Adipocyte (in vitro differentiated cells): ENCODE measurements around the gene LACTBL1.

Experiments
- DNase-seq: peaks from one replicate; pipeline ENCODE4 v3.0.0-alpha.2; 2015; ENCODE audit warnings: low read depth
- H3K27me3 ChIP-seq: replicated peaks from 2 replicates; pipeline ENCODE4 v1.7.0; 2013; ENCODE audit warnings: mild to moderate bottlenecking, low read length, moderate library complexity; ENCODE audit not compliant: control insufficient read depth, insufficient read depth
- H3K36me3 ChIP-seq: 2 replicates; pipeline ENCODE4 v1.7.0; 2013; ENCODE audit warnings: low read length, mild to moderate bottlenecking, moderate library complexity; ENCODE audit not compliant: control insufficient read depth, insufficient read depth, severe bottlenecking
- H3K4me1 ChIP-seq: 2 replicates; pipeline ENCODE4 v1.7.0; 2013; ENCODE audit warnings: mild to moderate bottlenecking, low read length, moderate library complexity; ENCODE audit not compliant: control insufficient read depth, insufficient read depth
- H3K4me3 ChIP-seq: 2 replicates; pipeline ENCODE4 v1.7.0; 2013; ENCODE audit warnings: mild to moderate bottlenecking, low read length, moderate library complexity
- H3K9ac ChIP-seq: 2 replicates; pipeline ENCODE4 v1.7.0; 2013; ENCODE audit warnings: mild to moderate bottlenecking, low read length, moderate library complexity
- H3K9me3 ChIP-seq: 2 replicates; pipeline ENCODE4 v1.7.0; 2013; ENCODE audit warnings: mild to moderate bottlenecking, low read length, moderate library complexity; ENCODE audit not compliant: control insufficient read depth

Gene LACTBL1

DNA sequence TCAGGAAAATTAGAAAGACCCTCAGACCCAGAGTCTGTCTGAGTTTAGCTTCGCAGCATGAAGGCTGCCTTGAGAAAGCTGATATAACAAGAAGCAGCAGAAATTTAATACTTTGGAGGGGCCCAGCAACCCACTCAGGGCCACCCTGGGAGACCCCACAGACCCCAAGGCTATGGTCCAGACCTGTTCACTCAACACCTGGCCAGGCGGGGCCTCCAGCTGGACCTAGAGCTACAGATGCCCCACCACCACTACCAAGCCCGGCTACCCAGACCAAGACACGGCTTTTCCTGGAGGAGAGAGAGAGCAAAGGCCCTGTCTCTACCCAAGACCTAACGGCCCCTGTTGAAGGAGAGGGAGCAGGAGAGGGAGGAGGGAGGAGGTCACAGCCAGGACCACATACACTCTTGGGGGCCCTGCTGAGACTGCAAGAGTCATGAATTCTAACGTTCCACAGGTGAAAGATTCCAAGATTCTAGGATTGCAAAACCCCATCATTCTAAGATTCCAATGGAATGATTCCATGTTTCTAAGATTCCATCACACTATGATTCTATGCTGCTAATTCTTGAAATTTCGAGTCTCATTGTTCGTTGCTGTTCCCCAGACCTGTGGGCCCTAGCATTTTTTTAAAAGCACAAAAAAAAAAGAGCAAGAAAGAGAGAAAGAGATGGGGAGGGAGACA, 53.2 kb downstream of the LACTBL1 start:
- H3K9ac ChIP-seq = no peak overlapping the region
- DNase-seq = peak; percentile 21

DNA sequence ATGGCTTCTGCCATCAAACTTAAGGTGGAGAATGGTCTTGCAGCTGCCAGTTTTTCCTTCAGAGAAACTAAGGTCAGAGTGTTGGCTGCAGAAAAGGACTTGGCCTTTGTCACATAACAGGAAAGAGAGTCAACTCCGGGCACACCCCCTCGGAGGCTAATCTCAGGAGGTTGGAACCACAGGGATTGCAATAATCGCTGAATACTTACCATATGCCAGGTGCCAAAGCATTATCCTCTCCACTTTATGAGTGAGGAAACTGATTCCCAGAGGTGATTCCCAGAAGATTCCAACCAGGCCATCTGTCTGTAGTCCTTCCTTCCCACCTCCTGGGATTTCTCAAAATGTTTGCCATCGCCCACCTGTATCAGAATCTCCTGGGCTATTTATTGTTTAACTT, 54.0 kb downstream of the LACTBL1 start:
- Histone ChIP-seq H3K4me1 (peaks cover 5% of the 10 kb centered on the region), H3K27me3 (peaks cover 13% of the 10 kb centered on the region), H3K9ac (no peak overlapping the region), H3K4me3 (no peak overlapping the region), H3K9me3 (peaks cover 9% of the 10 kb centered on the region), H3K36me3 (no peaks in the 10 kb centered on the region)
- no peak for DNase-seq

More for the DNA sequence above, 53.2 kb downstream of the LACTBL1 start:
- H3K9me3 ChIP-seq = peaks cover 9% of the 10 kb centered on the region
- peaks cover 13% of the 10 kb centered on the region for H3K27me3 ChIP-seq
- H3K4me3 ChIP-seq = no peak overlapping the region
- no peaks in the 10 kb centered on the region for H3K36me3 ChIP-seq
- peaks cover 5% of the 10 kb centered on the region for H3K4me1 ChIP-seq

DNA sequence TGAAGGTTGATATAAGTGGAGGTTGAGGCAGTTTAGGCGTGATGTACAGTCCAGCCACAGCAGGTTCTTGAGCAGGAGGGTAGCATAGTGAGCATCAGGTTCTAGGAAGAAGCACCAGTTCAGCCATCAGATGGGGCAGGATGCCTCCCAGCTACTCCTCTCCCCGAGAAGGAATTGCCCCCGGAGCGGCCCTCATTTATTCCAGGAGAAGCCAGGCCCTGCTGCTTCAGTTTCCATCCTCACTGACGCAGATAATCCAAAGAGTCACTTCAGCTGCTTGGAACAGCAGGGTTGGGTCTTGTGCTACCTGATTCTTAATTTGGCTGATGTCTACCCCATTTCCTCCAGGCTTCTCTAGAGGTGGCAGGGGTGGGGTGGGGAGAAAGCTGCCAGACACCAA, 54.7 kb downstream of the LACTBL1 start:
- DNase-seq = no peak
- peaks cover 4% of the 10 kb centered on the region for H3K9me3 ChIP-seq
- peaks cover 13% of the 10 kb centered on the region for H3K27me3 ChIP-seq
- no peak overlapping the region for H3K9ac ChIP-seq
- no peak overlapping the region for H3K4me3 ChIP-seq
- peaks cover 5% of the 10 kb centered on the region for H3K4me1 ChIP-seq
- no peaks in the 10 kb centered on the region for H3K36me3 ChIP-seq

DNA sequence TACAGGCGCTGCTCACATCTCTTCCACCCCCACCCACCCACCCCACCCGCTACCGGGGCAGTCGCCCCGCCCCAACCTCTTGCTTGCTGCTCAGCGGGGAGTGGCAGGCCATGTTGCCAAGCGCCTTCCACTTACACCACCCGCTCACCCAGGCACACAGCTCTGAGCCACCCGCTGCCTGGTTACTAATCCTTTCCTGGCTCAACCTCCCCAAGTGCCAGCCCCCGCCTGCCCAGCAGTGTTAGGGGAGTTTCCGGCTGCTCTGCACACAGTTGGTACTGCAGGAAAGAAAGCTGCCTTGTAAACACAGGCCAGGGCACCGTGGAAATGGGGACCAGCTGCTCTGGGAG, 56.2 kb downstream of the LACTBL1 start:
- Histone ChIP-seq H3K27me3 (peaks cover 24% of the 10 kb centered on the region), H3K4me1 (peaks cover 5% of the 10 kb centered on the region), H3K9ac (no peak overlapping the region), H3K4me3 (no peak overlapping the region), H3K9me3 (no peaks in the 10 kb centered on the region), H3K36me3 (no peaks in the 10 kb centered on the region)
- no peak for DNase-seq

DNA sequence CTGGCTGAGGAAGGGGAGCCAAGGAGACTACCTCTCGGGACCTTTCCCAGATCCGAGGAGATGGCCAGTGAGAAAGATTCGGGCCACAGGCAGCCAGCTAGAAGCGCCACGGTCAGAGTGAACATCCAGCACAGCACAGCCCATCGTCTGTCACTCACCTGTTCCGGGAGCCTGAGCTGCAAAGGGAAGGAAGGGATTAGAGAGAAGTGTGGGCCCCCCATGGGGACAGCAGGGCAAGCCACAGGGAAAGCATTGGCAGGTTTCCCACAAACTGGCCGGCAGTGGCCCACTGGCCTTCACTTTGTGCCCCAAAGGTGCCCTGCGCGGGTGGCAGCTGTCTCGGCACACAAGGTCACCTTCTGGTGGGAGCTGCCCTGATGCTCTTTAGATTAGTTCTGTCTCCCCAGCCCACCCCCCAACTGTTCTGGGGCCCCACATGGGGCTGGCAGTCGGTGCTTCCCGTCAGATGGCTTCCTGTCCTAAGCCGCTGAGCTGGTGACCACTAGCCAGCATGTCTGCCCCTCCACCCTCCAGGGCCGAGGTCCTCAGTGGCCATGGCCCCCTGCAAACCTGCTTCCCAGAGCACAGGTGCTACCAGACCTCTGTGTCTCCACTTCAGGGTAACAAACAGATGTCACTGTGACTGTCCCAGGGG, 56.7 kb downstream of the LACTBL1 start:
- Histone ChIP-seq H3K27me3 (peaks cover 24% of the 10 kb centered on the region), H3K9me3 (no peaks in the 10 kb centered on the region), H3K4me1 (peaks cover 5% of the 10 kb centered on the region), H3K9ac (no peak overlapping the region), H3K4me3 (no peak overlapping the region), H3K36me3 (no peaks in the 10 kb centered on the region)
- no peak for DNase-seq

DNA sequence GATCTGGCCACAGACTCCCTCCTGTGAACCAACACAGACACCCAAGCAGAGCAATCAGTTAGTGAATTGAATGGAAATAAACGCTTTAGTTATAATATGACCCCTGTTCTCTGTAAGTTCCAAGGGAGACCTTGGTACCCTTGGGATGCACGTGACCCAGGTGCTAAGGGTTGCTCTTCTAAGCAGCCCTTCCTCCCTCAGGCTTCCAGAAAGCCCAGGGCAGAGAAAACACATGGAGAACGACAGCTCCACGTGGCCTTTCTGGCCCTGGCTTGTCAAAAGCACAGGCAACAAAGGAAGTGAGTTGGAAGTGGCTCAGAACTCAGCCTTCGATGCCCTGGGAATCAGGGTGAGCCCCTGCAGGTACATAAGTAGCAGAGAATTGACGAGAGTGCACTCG, 57.4 kb downstream of the LACTBL1 start:
- peaks cover 24% of the 10 kb centered on the region for H3K27me3 ChIP-seq
- H3K36me3 ChIP-seq = no peaks in the 10 kb centered on the region
- no peak overlapping the region for H3K9ac ChIP-seq
- H3K4me3 ChIP-seq = no peak overlapping the region
- no peak for DNase-seq
- H3K4me1 ChIP-seq = peaks cover 5% of the 10 kb centered on the region
- H3K9me3 ChIP-seq = no peaks in the 10 kb centered on the region

DNA sequence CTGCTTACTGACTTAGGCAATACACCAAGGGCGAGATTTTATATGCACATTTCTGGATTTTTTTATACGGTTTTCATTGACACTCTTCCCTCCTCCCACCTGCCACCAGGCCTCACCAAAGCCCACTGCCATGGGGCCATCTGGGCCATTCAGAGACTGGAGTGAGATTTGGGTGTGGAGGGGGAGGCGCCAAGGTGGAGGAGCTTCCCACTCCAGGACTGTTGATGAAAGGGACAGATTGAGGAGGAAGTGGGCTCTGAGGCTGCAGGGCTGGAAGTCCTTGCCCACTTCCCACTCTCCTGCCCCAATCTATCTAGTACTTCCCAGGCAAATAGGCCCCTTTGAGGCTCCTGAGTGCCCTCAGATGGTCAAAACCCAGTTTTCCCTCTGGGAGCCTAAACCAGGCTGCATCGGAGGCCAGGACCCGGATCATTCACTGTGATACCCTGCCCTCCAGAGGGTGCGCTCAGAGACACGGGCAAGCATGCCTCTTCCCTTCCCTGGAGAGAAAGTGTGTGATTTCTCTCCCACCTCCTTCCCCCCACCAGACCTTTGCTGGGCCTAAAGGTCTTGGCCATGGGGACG, 57.9 kb downstream of the LACTBL1 start:
- H3K27me3 ChIP-seq = peaks cover 25% of the 10 kb centered on the region
- peaks cover 3% of the 10 kb centered on the region for H3K4me1 ChIP-seq
- no peak for DNase-seq

DNA sequence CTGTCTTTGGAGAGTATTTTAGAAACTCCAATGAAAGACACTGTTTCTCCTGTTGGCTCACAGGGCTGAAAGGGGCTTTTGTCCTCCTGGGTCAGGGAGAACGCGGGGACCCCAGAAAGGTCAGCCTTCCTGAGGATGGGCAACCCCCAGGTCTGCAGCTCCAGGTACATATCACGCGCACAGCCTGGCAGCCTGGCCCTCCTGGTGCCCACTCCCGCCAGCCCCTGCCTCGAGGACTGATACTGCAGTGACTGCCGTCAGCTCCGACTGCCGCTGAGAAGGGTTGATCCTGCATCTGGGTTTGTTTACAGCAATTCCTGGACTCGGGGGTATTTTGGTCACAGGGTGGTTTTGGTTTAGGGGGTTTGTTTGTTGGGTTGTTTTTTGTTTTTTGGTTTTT, 58.5 kb downstream of the LACTBL1 start:
- Histone ChIP-seq H3K36me3 (no peaks in the 10 kb centered on the region), H3K9ac (no peak overlapping the region), H3K4me3 (no peak overlapping the region), H3K9me3 (no peaks in the 10 kb centered on the region), H3K27me3 (peaks cover 30% of the 10 kb centered on the region), H3K4me1 (no peaks in the 10 kb centered on the region)
- no peak for DNase-seq

More for the DNA sequence above, 57.9 kb downstream of the LACTBL1 start:
- Histone ChIP-seq H3K4me3 (no peak overlapping the region), H3K9ac (no peak overlapping the region), H3K9me3 (no peaks in the 10 kb centered on the region), H3K36me3 (no peaks in the 10 kb centered on the region)

DNA sequence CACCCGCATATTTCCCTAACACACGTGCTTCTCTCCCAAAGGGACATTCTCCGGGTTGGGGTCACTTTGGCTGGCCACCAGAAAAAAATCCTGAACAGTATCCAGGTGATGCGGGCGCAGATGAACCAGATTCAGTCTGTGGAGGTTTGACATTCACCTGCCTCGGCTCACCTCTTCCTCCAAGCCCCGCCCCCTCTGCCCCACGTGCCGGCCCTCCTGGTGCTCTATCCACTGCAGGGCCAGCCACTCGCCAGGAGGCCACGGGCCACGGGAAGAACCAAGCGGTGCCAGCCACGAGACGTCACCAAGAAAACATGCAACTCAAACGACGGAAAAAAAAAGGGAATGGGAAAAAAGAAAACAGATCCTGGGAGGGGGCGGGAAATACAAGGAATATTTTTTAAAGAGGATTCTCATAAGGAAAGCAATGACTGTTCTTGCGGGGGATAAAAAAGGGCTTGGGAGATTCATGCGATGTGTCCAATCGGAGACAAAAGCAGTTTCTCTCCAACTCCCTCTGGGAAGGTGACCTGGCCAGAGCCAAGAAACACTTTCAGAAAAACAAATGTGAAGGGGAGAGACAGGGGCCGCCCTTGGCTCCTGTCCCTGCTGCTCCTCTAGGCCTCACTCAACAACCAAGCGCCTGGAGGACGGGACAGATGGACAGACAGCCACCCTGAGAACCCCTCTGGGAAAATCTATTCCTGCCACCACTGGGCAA, 59.1 kb downstream of the LACTBL1 start:
- DNase-seq = no peak
- H3K27me3 ChIP-seq = peaks cover 35% of the 10 kb centered on the region
- H3K4me3 ChIP-seq = no peak overlapping the region
- H3K9ac ChIP-seq = no peak overlapping the region
- no peaks in the 10 kb centered on the region for H3K36me3 ChIP-seq
- no peaks in the 10 kb centered on the region for H3K4me1 ChIP-seq
- H3K9me3 ChIP-seq = no peaks in the 10 kb centered on the region

DNA sequence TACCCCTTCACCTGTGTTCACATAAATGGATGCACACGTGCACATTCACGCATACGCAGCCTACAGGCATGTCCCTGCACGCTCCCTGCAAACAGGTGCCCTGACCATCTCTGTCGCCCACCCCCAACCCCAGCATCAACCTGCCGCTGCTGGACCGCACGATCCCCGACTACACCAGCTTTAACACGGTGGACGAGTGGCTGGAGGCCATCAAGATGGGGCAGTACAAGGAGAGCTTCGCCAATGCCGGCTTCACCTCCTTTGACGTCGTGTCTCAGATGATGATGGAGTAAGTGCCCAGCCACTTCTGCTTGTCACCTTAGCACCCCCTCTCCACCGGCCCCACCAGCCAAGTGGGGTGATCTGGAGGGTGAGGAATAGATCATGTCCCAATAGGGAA, 60.4 kb downstream of the LACTBL1 start:
- Histone ChIP-seq H3K4me1 (no peaks in the 10 kb centered on the region), H3K9ac (no peak overlapping the region), H3K27me3 (peaks cover 34% of the 10 kb centered on the region), H3K4me3 (no peak overlapping the region), H3K9me3 (no peaks in the 10 kb centered on the region), H3K36me3 (no peaks in the 10 kb centered on the region)
- no peak for DNase-seq

DNA sequence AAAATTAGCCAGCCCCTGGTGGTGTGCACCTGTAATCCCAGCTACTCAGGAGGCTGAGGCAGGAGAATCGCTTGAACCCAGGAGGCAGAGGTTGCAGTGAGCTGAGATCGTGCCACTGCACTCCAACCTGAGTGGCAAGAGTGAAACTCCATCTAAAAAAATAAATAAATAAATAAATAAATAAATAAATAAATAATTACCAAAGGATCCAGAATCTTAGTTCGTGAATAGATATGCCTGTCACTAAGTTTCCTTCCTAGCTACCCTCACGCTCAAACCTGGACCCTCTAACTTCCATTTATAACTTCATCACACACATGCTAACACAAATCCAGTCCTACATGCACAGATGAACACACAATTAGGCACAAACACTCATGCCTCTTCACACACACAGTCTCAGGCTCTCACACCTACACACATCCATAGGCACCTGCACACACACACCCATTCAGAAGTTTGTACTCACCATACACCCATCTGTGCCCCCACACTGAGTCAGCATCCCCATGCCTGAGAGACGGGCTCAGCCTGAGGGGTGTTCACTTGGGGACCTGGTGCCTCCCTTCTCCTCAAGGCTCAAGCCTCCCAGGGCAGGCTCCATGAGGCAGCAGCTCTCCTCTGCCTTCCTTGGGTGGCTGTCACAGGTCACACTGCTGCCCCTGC, 61.5 kb downstream of the LACTBL1 start:
- Histone ChIP-seq H3K9ac (no peak overlapping the region), H3K36me3 (no peaks in the 10 kb centered on the region), H3K4me3 (no peak overlapping the region), H3K9me3 (no peaks in the 10 kb centered on the region), H3K27me3 (peaks cover 28% of the 10 kb centered on the region), H3K4me1 (no peaks in the 10 kb centered on the region)
- no peak for DNase-seq
